ENCODE data around the gene PRMT1.
A peak's percentile ranks its signal among the peaks of the same experiment; 100 is the strongest.

DNA sequence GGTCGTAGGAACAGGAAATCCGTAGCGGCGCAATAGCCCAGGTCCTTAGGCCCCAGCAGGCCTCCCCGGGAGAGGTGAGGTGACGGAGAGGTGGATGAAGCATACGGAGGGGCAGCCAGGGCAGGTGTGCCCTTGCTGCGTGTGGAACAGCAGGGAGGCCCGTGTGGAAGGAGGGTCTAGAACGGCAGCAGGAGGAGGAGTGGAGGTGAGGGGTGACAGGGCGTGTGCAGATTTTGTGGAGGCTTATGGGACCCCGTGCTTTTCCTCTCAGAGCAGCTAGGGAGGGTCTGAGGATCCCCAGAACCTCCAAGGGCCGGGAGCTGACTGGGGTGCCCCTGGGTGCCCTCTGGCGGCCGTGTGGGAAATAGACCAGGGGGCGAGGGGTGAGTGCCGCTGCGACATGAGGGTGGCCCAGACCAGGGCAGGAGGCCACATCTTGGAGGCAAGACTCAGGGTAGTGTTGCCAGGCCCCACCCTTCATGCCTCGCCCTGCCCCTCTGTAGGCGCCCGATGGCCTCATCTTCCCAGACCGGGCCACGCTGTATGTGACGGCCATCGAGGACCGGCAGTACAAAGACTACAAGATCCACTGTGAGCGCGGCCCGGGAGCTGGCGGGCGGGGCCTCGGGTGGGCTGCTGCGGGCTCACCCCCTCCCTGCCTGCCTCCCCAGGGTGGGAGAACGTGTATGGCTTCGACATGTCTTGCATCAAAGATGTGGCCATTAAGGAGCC, 7.3 kb downstream of the PRMT1 start:
- TF ChIP-seq CTCF (IDR thresholded peaks at IDR 0.05) = peak in 2 of 4 experiments; percentile 27 to 31
- no peak for TF ChIP-seq POLR2AphosphoS5 (IDR thresholded peaks at IDR 0.05)
- no peak for TF ChIP-seq POLR2A (IDR thresholded peaks at IDR 0.05)
